Heart left ventricle (tissue), 13 donors: ENCODE results near the gene GRM8.

Source experiments
- POLR2A ChIP-seq, 2 donors: fragments of 450-650 bp; IDR thresholded peaks; one replicate each; pipeline ENCODE4 v1.6.1; 2017; ENCODE audit warnings: antibody characterized with exemption in 2 of 2, mild to moderate bottlenecking in 2 of 2, moderate library complexity in 2 of 2
- TF ChIP-seq, protein P1 (sequence below), 12 donors: fragments of 200-600 bp; sonication (generic) in 4 of 12; IDR thresholded peaks; one replicate each; pipeline versions ENCODE4 v1.5.0 to v1.8.0; 2018 to 2022; ENCODE audit warnings: antibody characterized with exemption in 12 of 12, mild to moderate bottlenecking in 5 of 12
- donor health status: ischemic (EF 13 %, LVEDD 7.1; RV severe dilation, severe dysfunction).
- donor health status: DM: no; HTN: yes; CAD: no.
- donor health status: DM: no; HTN: no; CAD: no.
- donor health status: ischemic (EF 25% LVEDD 6.9; RV normal size, moderate dysfunction).
- donor health status: ischemic (EF 25% LVEDD 5.7; RV mildly dilated, moderate dysfunction).
- donor health status: ischemic (EF 35%, LVEDD 5.7; RV mildly dilated, moderate dysfunction).
- donor health status: nonischemic (EF 11% LVEDD 7.7; RV severe dilation, severe dysfunction).
- donor health status: DM: yes; HTN: yes; CAD: no.
- donor health status: PGD.
- donor health status: ischemic (EF 29% LVEDD 5.4; RV normal size, mild dysfunction).
- donor health status: nonischemic (EF 23%, LVEDD 6.1; RV moderate dilation, normal function).

DNA sequence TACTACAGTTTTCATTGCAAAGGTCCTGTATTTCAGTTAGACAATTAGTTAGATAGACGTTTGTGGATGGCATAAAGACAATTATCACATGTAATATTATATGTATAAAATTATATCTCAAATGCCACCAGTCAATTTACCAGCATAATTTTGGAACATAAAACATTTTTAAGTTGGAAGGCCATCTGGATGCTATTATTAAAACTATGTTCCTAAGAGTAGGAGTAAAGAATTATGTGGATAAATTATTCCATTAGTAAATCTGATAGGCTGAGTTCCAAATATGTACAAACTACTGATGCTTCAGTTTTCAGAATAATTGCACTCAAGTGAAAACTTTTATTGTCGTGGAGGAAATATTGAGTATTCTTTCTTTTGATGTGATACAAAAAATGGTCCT, 790.3 kb downstream of the GRM8 start:
- TF ChIP-seq, protein P1, sequence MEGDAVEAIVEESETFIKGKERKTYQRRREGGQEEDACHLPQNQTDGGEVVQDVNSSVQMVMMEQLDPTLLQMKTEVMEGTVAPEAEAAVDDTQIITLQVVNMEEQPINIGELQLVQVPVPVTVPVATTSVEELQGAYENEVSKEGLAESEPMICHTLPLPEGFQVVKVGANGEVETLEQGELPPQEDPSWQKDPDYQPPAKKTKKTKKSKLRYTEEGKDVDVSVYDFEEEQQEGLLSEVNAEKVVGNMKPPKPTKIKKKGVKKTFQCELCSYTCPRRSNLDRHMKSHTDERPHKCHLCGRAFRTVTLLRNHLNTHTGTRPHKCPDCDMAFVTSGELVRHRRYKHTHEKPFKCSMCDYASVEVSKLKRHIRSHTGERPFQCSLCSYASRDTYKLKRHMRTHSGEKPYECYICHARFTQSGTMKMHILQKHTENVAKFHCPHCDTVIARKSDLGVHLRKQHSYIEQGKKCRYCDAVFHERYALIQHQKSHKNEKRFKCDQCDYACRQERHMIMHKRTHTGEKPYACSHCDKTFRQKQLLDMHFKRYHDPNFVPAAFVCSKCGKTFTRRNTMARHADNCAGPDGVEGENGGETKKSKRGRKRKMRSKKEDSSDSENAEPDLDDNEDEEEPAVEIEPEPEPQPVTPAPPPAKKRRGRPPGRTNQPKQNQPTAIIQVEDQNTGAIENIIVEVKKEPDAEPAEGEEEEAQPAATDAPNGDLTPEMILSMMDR (IDR thresholded peaks at IDR 0.05) = no peak
- no peak for TF ChIP-seq POLR2A (IDR thresholded peaks at IDR 0.05)
